Kidney (tissue), 14 donors: ENCODE data around the gene CD226. TPM values are rescaled to one million over a fixed set of nuclear protein-coding genes. Genes with fewer than 3 reads are reported as not detected.

Experiments used
- DNase-seq, 5 donors: peaks; one replicate each; pipeline ENCODE4 v3.0.0-alpha.2; 2013 to 2020
- FAIRE-seq: peaks from 2 replicates; lab custom pipeline; 2012; peaks lifted over from hg19 to GRCh38; lab: Jason Lieb, UNC
- H3K27ac ChIP-seq, 2 donors: one replicate each; pipeline ENCODE4 v1.7.0; 2013; ENCODE audit warnings: low read depth in 2 of 2, low read length in 2 of 2, inconsistent platforms in 1 of 2
- H3K27me3 ChIP-seq: one replicate; pipeline ENCODE4 v1.7.1; 2013; ENCODE audit warnings: low read length, inconsistent platforms; ENCODE audit not compliant: control insufficient read depth, insufficient read depth
- H3K36me3 ChIP-seq, 3 donors: one replicate each; pipeline versions ENCODE4 v1.7.0 to v1.7.1; 2013; ENCODE audit warnings: low read length in 3 of 3, control low read depth in 1 of 3, inconsistent platforms in 1 of 3; ENCODE audit not compliant: insufficient read depth in 3 of 3, control insufficient read depth in 2 of 3
- H3K4me1 ChIP-seq, 3 donors: one replicate each; pipeline versions ENCODE4 v1.7.0 to v1.7.1; 2013; ENCODE audit warnings: low read length in 3 of 3, inconsistent platforms in 1 of 3, low read depth in 1 of 3; ENCODE audit not compliant: control insufficient read depth in 2 of 3, insufficient read depth in 2 of 3
- H3K4me3 ChIP-seq, 3 donors: one replicate each; pipeline versions ENCODE4 v1.7.0 to v1.8.1; 2013; ENCODE audit warnings: low read length in 3 of 3, control low read depth in 1 of 3, inconsistent platforms in 1 of 3
- H3K9ac ChIP-seq, 3 donors: one replicate each; pipeline versions ENCODE4 v1.7.0 to v1.7.1; 2013; ENCODE audit warnings: low read length in 3 of 3, control low read depth in 1 of 3, inconsistent platforms in 1 of 3
- H3K9me3 ChIP-seq, 3 donors: one replicate each; pipeline versions ENCODE4 v1.7.0 to v1.7.1; 2013; ENCODE audit warnings: low read length in 3 of 3, control low read depth in 1 of 3, inconsistent platforms in 1 of 3; ENCODE audit not compliant: control insufficient read depth in 2 of 3, insufficient read depth in 1 of 3
- CTCF ChIP-seq: IDR thresholded peaks from 3 replicates; pipeline ENCODE4 v1.5.1; 2012; ENCODE audit warnings: mild to moderate bottlenecking, moderate library complexity, borderline replicate concordance; ENCODE audit not compliant: insufficient read depth; ENCODE audit errors: extremely low read depth
- intact Hi-C: fragments of 100-400 bp; cut with DNase I; formaldehyde crosslinking; loops from one replicate; pipeline ENCODE4 v1.11.1; 2022
- polyA plus RNA-seq: library from polyadenylated mRNA; stranded (reverse); fragments of 350-450 nt; fragmentation: Illumina TruSeq; extraction: RNeasy Lipid Tissue Mini Kit (QIAGEN cat#74804); gene quantifications from one replicate; pipeline ENCODE4 v1.2.3, GENCODE V29; 2014; ENCODE audit warnings: low read depth, low replicate concordance; ENCODE audit not compliant: insufficient read depth
- total RNA-seq: library from RNA; stranded (reverse); fragmentation: NEBNext Ultra II Directional; extraction: Animal tissue kit (Norgen Biotek cat#: 25700); gene quantifications from one replicate; pipeline ENCODE4 v1.2.1, GENCODE V29; 2021
- donor health status: control.
- donor health status: control.
- donor health status: control.
- donor health status: control.
- donor health status: control.
- donor health status: DM: yes; HTN: yes; CAD: no.
- donor health status: Normal renal cell carcinoma (clear cell type).

Gene CD226
- total and polyA plus RNA-seq, 2 donors from 2014 or later: 0.28 to 5.0 TPM

DNA sequence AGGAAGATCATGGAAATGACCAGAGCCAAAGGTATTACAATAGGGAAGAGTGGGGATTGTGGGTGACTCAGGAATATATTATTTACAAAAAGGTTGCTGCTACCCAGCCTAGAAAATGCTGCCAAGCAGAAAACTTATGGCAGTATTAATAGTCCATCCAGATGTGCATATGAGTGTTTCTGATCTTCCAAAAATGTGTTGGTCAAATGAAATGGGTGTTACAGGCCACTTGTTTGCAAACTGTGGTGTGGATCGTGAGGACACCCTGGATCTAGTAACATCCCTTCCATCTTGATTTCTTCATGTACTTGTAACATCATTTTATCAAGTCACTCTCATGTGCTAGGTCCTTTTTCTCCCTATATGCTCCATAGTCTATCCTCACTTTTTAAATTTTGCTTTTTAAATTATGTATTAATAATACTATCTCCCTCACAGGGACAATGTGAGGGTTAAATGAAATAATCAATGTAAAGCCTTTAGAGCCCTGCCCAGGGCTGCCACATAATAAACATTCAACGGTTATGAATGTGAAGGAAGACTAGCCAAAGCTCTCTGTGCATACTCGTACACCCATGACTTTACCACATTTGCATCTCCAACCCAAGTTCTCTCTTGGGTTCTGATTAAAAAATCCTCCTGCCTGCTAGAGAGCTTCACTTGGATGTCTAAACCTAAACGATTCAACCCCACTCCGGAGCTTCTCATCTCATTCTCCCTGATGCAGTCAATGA lies 18.5 kb downstream of the CD226 start:
- no peaks in the 10 kb centered on the region for H3K9me3 ChIP-seq
- H3K27ac ChIP-seq: no peak overlapping the region
- no peaks in the 10 kb centered on the region for H3K36me3 ChIP-seq
- DNase-seq (no peak), FAIRE-seq (no peak)
- no peak overlapping the region for H3K9ac ChIP-seq
- no peak for TF ChIP-seq CTCF
- H3K4me1 ChIP-seq: no peaks in the 10 kb centered on the region
- no peak overlapping the region for H3K4me3 ChIP-seq
- no peaks in the 10 kb centered on the region for H3K27me3 ChIP-seq
- intact Hi-C loops: no loop called here

GRCh38 chr18:69916412-69916811 lies 31.3 kb downstream of the CD226 start:
- DNase-seq (no peak), FAIRE-seq (no peak)
- Histone ChIP-seq H3K36me3 (no peaks in the 10 kb centered on the region), H3K27ac (no peak overlapping the region), H3K27me3 (no peaks in the 10 kb centered on the region), H3K9me3 (no peaks in the 10 kb centered on the region), H3K4me1 (no peaks in the 10 kb centered on the region), H3K4me3 (no peak overlapping the region), H3K9ac (no peak overlapping the region)
- TF ChIP-seq CTCF: no peak
- intact Hi-C loops: no loop called here

DNA sequence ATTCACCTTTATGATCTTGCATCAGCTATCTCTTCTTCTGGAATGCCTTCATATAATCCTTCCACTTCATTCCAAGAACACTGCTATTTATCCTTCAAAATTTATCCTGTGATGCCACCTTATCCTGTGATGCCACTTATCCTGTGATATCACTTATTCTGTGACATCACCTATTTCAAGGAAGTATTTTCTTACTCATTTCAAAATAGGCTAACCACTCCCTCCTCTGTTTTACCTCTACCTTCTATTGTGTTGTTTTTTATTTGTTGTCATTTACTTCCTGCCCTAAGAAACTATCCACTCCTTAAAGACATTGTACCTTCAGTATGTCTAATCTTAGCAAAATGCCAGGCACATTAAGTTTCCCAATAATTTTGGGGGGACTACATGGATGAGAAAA lies 38.8 kb downstream of the CD226 start:
- DNase-seq: no peak
- Histone ChIP-seq H3K36me3 (no peaks in the 10 kb centered on the region), H3K9me3 (no peaks in the 10 kb centered on the region), H3K4me1 (no peaks in the 10 kb centered on the region), H3K27ac (no peak overlapping the region), H3K9ac (no peak overlapping the region), H3K27me3 (no peaks in the 10 kb centered on the region), H3K4me3 (no peak overlapping the region)
- no peak for FAIRE-seq
- TF ChIP-seq CTCF: no peak
- intact Hi-C loops: no loop called here
